ENCODE results near the gene KCNK18.

DNA sequence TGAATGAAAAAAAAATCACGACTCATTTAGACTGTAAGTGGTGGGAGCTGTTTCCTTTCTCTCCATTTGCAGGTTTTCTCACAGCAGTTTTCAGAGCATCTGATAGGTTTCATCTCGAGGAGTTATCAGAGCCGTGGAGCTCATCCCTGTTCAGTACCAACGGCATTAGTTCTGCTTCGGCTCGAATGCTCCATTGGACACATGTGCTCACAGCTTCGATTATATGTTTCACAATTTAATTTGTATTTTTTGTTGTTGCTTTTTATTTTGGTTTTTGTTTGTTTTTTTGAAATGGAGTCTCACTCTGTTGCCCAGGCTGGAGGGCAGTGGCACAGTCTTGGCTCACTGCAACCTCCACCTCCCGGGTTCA is 45.2 kb downstream of the KCNK18 start:
- TF ChIP-seq, protein P1, sequence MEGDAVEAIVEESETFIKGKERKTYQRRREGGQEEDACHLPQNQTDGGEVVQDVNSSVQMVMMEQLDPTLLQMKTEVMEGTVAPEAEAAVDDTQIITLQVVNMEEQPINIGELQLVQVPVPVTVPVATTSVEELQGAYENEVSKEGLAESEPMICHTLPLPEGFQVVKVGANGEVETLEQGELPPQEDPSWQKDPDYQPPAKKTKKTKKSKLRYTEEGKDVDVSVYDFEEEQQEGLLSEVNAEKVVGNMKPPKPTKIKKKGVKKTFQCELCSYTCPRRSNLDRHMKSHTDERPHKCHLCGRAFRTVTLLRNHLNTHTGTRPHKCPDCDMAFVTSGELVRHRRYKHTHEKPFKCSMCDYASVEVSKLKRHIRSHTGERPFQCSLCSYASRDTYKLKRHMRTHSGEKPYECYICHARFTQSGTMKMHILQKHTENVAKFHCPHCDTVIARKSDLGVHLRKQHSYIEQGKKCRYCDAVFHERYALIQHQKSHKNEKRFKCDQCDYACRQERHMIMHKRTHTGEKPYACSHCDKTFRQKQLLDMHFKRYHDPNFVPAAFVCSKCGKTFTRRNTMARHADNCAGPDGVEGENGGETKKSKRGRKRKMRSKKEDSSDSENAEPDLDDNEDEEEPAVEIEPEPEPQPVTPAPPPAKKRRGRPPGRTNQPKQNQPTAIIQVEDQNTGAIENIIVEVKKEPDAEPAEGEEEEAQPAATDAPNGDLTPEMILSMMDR (IDR thresholded peaks at IDR 0.05) = no peak
- TF ChIP-seq POLR2A (IDR thresholded peaks at IDR 0.05) = no peak

Data from right lobe of liver (tissue), 4 donors.